ENCODE data around the gene WNT9A. TPM values are rescaled to one million over a fixed set of nuclear protein-coding genes. Genes with fewer than 3 reads are reported as not detected.
"Not testable (repeated sequence)": the region's sequence is repeated elsewhere in the genome, so short reads cannot be mapped to it uniquely, and the experiment has no call there.

The WNT9A gene
- 1 to 10 TPM; 1.2 to 3.4 (median 2.5) TPM for polyA plus RNA-seq

- 1% methylated on average over 58 to 118 of the region's 120 CpGs for WGBS, 3 donors
- H3K27ac ChIP-seq (ENCODE audit: low read depth, low read length), result no peak within 1 kb of the TSS
Measured at GRCh38 chr1:227947676-227948492, at the start of gene WNT9A. Gene WNT9A, minus strand, starts transcription at chr1:227947932. Its CDS starts 45 bp downstream, at chr1:227947887.

- 7 to 20% (median 18%) methylated on average over 1 of the region's 1 CpG for WGBS, 3 donors
- H3K27ac ChIP-seq (ENCODE audit: low read depth, low read length), result no peak overlapping the region
Measured at GRCh38 chr1:227996187-227996950, 48.6 kb upstream of the WNT9A start.

- H3K27ac ChIP-seq (ENCODE audit: low read depth, low read length), result no peak overlapping the region
- 64 to 73% (median 73%) methylated on average over 7 of the region's 7 CpGs for WGBS, 3 donors
Measured at GRCh38 chr1:227994632-227995300, 47.0 kb upstream of the WNT9A start.

GRCh38 chr1:227987181-227987580 is 39.4 kb upstream of the WNT9A start:
- H3K27ac ChIP-seq (ENCODE audit: low read depth, low read length), result no peak overlapping the region
- 93 to 96% (median 93%) methylated on average over 2 of the region's 2 CpGs for WGBS, 3 donors

GRCh38 chr1:227975583-227976283 is 28.0 kb upstream of the WNT9A start:
- H3K27ac ChIP-seq (ENCODE audit: low read depth, low read length), result not testable (repeated sequence)
- WGBS, 3 donors, result 79 to 86% (median 80%) methylated on average over 11 to 18 of the region's 21 CpGs

GRCh38 chr1:227973724-227974288 is 26.1 kb upstream of the WNT9A start:
- not testable (repeated sequence) for H3K27ac ChIP-seq (ENCODE audit: low read depth, low read length)
- 92 to 93% (median 93%) methylated on average over 20 to 30 of the region's 32 CpGs for WGBS, 3 donors

- 65 to 73% (median 71%) methylated on average over 19 to 22 of the region's 22 CpGs for WGBS, 3 donors
- H3K27ac ChIP-seq (ENCODE audit: low read depth, low read length), result not testable (repeated sequence)
Measured at GRCh38 chr1:227972843-227973374, 25.2 kb upstream of the WNT9A start.

- not testable (repeated sequence) for H3K27ac ChIP-seq (ENCODE audit: low read depth, low read length)
- WGBS, 3 donors, result 71 to 92% (median 91%) methylated on average over 4 to 15 of the region's 19 CpGs
Measured at GRCh38 chr1:227972283-227972679, 24.5 kb upstream of the WNT9A start.

GRCh38 chr1:227971643-227972282 is 24.0 kb upstream of the WNT9A start:
- not testable (repeated sequence) for H3K27ac ChIP-seq (ENCODE audit: low read depth, low read length)
- WGBS, 3 donors, result 80 to 90% (median 83%) methylated on average over 17 to 25 of the region's 27 CpGs

- H3K27ac ChIP-seq (ENCODE audit: low read depth, low read length), result not testable (repeated sequence)
- WGBS, 3 donors, result 93 to 95% (median 94%) methylated on average over 4 to 11 of the region's 17 CpGs
Measured at GRCh38 chr1:227971216-227971615, 23.5 kb upstream of the WNT9A start.

GRCh38 chr1:227970076-227970995 is 22.6 kb upstream of the WNT9A start:
- H3K27ac ChIP-seq (ENCODE audit: low read depth, low read length), result not testable (repeated sequence)
- 84 to 90% (median 89%) methylated on average over 30 to 36 of the region's 36 CpGs for WGBS, 3 donors

- not testable (repeated sequence) for H3K27ac ChIP-seq (ENCODE audit: low read depth, low read length)
- 89 to 94% (median 89%) methylated on average over 3 to 5 of the region's 5 CpGs for WGBS, 3 donors
Measured at GRCh38 chr1:227967815-227968214, 20.1 kb upstream of the WNT9A start.

- H3K27ac ChIP-seq (ENCODE audit: low read depth, low read length), result not testable (repeated sequence)
- 83 to 98% (median 95%) methylated on average over 2 of the region's 2 CpGs for WGBS, 3 donors
Measured at GRCh38 chr1:227966733-227967132, 19.0 kb upstream of the WNT9A start.

GRCh38 chr1:227961651-227962466 is 14.1 kb upstream of the WNT9A start:
- H3K27ac ChIP-seq (ENCODE audit: low read depth, low read length), result no peak overlapping the region
- WGBS, 3 donors, result 51 to 61% (median 55%) methylated on average over 4 of the region's 4 CpGs

GRCh38 chr1:227959325-227959860 is 11.7 kb upstream of the WNT9A start:
- WGBS, 3 donors, result 91 to 96% (median 91%) methylated on average over 10 of the region's 10 CpGs

More at GRCh38 chr1:227959325-227959860, 11.7 kb upstream of the WNT9A start:
- no peak overlapping the region for H3K27ac ChIP-seq (ENCODE audit: low read depth, low read length)

Data from adipose tissue (tissue), 3 donors.